Endometrium (tissue), 2 donors: ENCODE measurements around the gene LRRC4C.
"Not testable (repeated sequence)": the region's sequence is repeated elsewhere in the genome, so short reads cannot be mapped to it uniquely, and the experiment has no call there.

ENCODE experiments used
- FAIRE-seq: peaks from 2 replicates; lab custom pipeline; 2012; peaks lifted over from hg19 to GRCh38; lab: Jason Lieb, UNC
- donor health status: control.
- donor health status: control.

The LRRC4C gene

GRCh38 chr11:40230821-40231220, 1228.6 kb downstream of the LRRC4C start:
- no peak for FAIRE-seq

GRCh38 chr11:40228662-40229061, 1230.8 kb downstream of the LRRC4C start:
- FAIRE-seq, result no peak

DNA sequence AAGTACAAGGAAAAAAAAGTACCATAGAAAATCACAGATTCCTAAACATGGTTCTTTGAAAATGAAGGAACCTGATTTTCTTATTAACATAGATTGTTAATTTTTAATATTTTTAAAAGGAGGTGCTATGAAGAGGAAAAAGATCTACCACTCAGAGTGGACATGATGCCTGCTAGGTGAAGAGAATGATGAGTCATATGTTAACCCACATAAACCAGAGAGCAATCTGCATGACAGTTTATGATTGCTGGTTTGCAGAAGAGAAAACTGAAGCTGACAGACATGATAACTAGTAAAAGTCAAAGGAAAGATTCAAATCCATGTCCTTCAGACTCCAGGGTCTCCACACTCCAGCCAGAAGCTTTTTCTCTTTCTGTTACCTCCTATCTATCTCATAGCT, 1231.7 kb downstream of the LRRC4C start:
- no peak for FAIRE-seq

DNA sequence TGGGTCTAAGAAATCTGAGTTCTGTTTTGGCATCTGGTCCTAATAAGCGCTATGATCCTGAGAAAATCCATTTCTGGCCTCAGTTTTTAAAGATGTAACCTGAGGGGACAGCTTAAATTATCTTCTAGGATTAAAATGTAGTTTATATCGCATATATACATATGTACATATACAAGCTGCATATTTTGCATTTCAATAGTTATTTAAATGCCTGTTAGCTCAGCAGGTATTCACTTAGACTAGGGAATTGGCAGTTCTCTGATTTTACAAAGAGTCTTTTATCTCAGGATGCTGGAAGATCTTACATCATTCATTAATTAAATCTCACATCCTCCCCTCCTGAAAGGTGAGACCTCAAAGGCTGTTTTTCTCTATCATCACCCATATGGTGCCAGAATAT, 1232.8 kb downstream of the LRRC4C start:
- FAIRE-seq, result no peak

DNA sequence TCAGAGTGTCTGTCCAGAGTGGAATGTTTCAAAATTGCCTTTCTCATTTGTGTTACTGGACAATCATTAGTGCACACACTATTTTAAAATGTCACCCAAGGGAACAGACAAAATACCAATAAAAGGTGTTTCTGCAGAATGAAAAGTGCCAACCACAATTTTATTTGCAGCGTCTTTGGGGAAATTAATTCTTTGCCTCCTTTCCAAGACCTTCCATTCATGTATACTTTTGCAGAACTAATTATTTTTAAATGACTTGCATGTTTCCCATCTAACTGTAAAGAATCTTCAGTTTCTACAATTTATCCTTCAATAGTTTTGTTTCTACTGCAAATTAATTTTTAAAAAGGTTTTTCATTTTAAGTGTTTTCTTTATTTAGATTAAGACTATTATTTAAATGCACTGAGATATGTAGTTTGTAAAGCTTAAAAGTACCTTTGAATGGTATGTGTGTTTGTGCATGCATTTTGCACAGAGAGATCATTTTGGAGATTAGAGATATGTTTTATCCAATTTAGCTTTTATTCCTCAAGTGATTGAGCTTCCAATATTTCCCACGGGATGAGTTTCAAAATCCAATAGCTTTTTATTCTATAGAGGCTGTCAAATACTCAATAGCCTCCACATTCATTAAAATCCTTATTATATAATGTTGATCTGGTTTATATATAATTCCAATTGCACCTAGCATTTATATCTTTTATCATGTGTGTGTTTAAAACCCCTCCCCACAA, 1235.7 kb downstream of the LRRC4C start:
- FAIRE-seq, result no peak

DNA sequence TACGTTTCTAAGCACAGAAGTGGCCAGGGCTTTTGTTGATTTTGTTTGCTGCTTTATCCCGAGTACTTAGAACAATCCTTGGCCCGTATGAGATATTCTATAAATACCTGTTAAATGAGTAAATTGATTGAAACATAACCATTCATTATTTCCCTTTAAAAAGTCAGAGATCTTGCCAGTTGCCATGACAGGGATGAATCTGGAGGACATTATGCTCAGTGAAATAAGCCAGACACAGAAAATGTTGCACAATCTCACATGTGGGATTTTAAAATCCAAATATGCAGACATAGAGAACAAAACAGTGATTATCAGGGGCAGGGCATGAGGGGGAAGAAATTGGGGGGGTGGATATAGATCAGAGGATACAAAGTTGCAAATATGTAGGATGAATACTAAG, 1240.1 kb downstream of the LRRC4C start:
- FAIRE-seq, result no peak

DNA sequence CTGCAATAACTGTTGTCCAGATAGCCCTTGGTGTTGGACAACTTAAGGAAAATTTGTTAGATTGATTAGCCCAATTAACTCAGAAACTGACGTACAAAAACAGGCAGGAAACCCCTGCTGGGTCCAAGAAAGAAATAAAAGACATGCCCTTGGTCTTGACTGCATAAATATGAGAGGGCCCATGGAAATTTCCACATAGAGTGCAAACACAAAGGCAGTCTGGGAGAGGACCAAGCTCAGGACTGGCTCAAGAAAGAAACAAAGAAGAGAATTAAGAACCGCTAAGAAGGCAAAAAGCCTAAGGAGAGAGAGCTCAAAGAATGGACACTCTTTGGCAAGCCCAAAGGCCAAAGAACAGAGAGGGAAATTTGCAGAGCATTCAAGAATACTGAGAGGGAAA, 1243.9 kb downstream of the LRRC4C start:
- FAIRE-seq, result no peak

GRCh38 chr11:40207416-40207815, 1252.0 kb downstream of the LRRC4C start:
- no peak for FAIRE-seq

GRCh38 chr11:40204228-40204627, 1255.2 kb downstream of the LRRC4C start:
- FAIRE-seq, result no peak

DNA sequence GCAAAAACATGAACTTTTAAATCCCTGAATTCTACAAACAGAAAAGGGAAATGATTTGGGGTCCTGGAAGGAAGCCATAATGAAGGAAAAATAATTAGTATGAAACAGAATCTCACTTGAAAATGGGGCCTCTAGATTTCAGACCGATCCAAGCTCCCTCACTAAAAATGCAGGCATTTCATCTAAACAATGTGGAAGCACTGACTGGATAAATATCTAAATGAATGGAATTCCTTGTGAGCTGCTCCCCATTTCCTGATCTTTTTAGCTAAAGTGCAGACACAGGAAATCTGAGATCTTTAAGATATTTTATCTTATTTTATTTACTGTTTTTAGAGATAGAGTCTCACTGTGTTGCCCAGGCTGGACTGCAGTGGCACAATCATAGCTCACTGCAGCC, 1255.8 kb downstream of the LRRC4C start:
- no peak for FAIRE-seq

DNA sequence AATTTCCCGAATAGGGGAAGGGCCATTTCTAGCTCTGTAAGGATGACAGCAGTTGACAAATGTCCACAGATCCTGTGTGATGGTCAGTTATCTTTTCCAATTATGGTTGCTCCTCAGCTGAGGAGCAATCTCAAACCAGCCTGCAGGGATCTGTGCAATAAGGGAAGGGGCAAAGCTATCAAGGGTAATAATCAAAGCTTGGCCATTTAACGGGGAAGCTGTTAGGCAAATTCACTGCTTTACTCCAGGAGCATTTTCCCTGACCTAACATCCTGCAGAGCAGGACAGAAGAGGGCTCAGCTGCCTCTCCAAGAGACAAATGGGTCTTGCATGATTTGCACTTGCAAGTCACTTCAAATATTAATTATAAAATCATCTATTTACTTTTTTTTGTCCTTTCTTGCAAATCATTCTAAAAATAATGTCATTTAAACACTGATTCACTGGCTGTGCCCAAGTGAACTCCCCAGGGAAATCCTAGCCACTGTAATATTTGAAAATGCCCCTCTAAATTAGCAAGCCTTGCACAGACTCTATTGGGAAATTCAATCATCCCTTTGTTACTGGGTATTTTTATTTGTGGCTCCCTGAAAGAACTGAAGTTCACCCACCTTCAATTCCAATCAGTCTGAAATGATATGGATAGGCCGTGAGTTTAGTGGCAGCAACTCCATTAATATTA, 1256.7 kb downstream of the LRRC4C start:
- no peak for FAIRE-seq

DNA sequence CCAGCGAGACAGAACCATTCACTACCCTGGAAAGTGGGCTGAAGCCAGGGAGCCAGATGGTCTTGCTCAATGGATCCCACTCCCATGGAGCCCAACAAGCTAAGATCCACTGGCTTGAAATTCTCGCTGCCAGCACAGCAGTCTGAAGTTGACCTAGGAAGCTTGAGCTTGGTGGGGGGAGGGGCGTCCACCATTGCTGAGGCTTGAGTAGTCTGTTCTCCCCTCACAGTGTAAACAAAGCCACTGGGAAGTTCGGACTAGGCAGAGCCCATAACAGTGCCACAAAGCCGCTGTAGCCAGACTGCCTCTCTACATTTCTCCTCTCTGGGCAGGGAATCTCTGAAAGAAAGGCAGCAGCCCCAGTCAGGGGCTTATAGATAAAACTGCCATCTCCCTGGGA, 1266.9 kb downstream of the LRRC4C start:
- FAIRE-seq, result not testable (repeated sequence)

GRCh38 chr11:40190294-40190693, 1269.2 kb downstream of the LRRC4C start:
- no peak for FAIRE-seq

- no peak for FAIRE-seq
Observed at GRCh38 chr11:40188848-40189247, 1270.6 kb downstream of the LRRC4C start.

GRCh38 chr11:40187295-40187694, 1272.2 kb downstream of the LRRC4C start:
- FAIRE-seq, result no peak

DNA sequence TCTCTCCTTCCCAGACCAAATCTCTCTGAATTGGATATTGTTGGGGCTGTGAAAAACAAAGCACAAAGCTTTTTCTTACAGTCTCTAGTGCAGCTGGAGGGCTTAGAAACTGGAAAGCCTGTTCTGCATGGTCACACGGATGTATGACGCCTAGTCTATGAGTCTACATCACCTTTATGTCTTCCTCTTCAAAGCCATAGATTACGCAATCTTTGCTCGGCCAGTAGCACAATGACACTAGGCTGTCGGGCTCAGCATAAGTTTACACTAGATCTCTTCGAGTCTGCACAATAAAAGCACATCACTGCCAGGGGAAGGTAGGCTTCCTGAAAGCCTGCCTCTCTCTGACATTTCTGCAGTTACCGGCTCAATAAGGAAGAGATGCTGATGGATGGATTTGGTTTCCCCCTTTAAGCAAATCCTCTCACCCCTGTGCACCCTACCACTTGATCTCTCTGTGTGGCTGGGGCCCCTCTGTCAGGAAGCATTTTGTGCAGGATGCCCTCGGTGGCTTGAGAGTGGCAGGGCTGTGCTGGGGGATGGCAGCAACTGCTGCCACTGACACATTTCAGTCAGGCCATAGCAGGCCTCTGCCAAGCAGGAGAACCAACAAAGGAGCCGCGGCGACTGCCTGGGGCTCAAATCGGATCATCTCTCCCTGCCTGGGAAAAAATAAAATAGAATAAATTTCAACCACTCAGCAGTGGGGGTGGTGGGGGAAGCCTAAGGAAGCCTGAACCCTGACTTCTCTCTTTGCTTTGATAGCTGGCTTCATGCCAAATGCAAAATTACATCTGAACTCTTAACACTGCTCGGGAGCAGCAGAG, 1272.8 kb downstream of the LRRC4C start:
- FAIRE-seq, result no peak

DNA sequence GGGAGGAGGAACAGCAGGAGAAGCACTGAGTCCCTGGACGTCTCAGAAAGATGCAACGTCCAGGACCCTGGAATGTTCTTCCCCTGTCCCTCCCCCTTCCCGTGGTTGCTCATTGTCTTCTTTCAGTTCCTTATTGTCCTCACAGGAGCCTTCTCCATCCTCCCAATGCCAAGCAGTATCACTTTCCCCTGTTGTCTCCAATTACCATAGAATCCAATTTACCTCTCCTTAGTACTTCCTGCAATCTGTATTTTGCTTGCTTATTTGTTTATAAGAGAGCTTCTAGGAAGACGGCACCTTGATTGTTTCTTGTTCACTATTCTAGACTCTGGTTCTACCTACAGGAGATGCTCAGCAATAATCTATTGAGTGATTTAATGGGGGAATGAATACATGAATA, 1273.7 kb downstream of the LRRC4C start:
- no peak for FAIRE-seq

- FAIRE-seq, result no peak
Observed at GRCh38 chr11:40183073-40184064, 1276.1 kb downstream of the LRRC4C start.

DNA sequence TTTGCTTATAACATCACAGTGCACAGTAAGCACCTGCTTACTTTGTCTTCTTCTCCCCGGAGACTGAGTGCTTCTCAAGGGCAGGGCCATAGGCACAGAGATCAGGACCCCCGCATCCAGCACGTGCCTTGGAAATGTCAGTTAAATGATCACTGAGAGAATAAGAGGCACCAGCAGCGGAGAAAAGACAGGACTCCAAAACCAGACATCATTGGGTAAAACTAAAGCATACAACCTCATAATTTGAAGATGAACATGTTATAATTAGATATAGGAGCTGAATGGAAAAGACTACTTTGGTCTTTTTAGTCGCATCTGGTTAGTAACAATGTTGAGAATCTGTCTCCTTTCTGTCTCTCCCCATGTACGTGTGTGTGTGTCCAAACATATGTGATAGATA, 1279.9 kb downstream of the LRRC4C start:
- FAIRE-seq, result no peak

- no peak for FAIRE-seq
Observed at GRCh38 chr11:40178470-40178869, 1281.0 kb downstream of the LRRC4C start.

GRCh38 chr11:40175980-40176379, 1283.5 kb downstream of the LRRC4C start:
- no peak for FAIRE-seq

- no peak for FAIRE-seq
Observed at GRCh38 chr11:40170078-40170477, 1289.4 kb downstream of the LRRC4C start.
